ENCODE results near the gene JPH2.

GRCh38 chr20:44234566-44235317 lies 47.8 kb upstream of the JPH2 start:
- TF ChIP-seq, protein P1, sequence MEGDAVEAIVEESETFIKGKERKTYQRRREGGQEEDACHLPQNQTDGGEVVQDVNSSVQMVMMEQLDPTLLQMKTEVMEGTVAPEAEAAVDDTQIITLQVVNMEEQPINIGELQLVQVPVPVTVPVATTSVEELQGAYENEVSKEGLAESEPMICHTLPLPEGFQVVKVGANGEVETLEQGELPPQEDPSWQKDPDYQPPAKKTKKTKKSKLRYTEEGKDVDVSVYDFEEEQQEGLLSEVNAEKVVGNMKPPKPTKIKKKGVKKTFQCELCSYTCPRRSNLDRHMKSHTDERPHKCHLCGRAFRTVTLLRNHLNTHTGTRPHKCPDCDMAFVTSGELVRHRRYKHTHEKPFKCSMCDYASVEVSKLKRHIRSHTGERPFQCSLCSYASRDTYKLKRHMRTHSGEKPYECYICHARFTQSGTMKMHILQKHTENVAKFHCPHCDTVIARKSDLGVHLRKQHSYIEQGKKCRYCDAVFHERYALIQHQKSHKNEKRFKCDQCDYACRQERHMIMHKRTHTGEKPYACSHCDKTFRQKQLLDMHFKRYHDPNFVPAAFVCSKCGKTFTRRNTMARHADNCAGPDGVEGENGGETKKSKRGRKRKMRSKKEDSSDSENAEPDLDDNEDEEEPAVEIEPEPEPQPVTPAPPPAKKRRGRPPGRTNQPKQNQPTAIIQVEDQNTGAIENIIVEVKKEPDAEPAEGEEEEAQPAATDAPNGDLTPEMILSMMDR (conservative IDR thresholded peaks at IDR 0.05), result no peak
- TF ChIP-seq ZFX (IDR thresholded peaks at IDR 0.05), result no peak

Data from C4-2B (cell line).